WTC11 (cell line): ENCODE data around the gene LCE1A. TPM values are rescaled to one million over a fixed set of nuclear protein-coding genes. Genes with fewer than 3 reads are reported as not detected.

Source experiments
- ATAC-seq: fragments of 200-7000 bp; cut with Tn5 transposase; 2 replicates; pipeline ENCODE4 v1.10.0; 2021; ENCODE audit warnings: mild to moderate bottlenecking, moderate library complexity
- CTCF ChIA-PET: fragments of 300-600 bp; sonication (Branson Sonifier 250); formaldehyde crosslinking; loops from one replicate; lab custom pipeline; 2021; ENCODE audit warnings: antibody characterized with exemption; lab: Charles Lee
- POLR2A ChIA-PET: fragments of 350-600 bp; sonication (Branson Sonifier 250); formaldehyde crosslinking; loops from one replicate; lab custom pipeline; 2021; ENCODE audit warnings: antibody characterized with exemption; lab: Charles Lee
- DNase-seq: peaks from one replicate; pipeline ENCODE4 v3.0.0; 2021; ENCODE audit warnings: low spot score
- H3K27ac Mint-ChIP-seq: 2 replicates; pipeline ENCODE4 v1.8.0; 2021; ENCODE audit warnings: mixed read lengths
- H3K27me3 Mint-ChIP-seq: 2 replicates; pipeline ENCODE4 v1.8.0; 2021; ENCODE audit warnings: low read depth, mild to moderate bottlenecking, moderate library complexity, mixed read lengths
- H3K36me3 Mint-ChIP-seq: 2 replicates; pipeline ENCODE4 v1.8.0; 2021; ENCODE audit warnings: mixed read lengths
- H3K4me1 Mint-ChIP-seq: 2 replicates; pipeline ENCODE4 v1.8.0; 2022; ENCODE audit warnings: mixed read lengths
- H3K4me3 Mint-ChIP-seq: 2 replicates; pipeline ENCODE4 v1.8.0; 2021; ENCODE audit warnings: mild to moderate bottlenecking, moderate library complexity, mixed read lengths
- H3K9me3 Mint-ChIP-seq: 2 replicates; pipeline ENCODE4 v1.8.0; 2021; ENCODE audit warnings: mixed read lengths
- ATF1 ChIP-seq: sonication (generic); formaldehyde crosslinking; IDR thresholded peaks from 2 replicates; pipeline ENCODE4 v1.8.1; 2023; ENCODE audit warnings: mild to moderate bottlenecking, moderate library complexity, missing genetic modification reagents
- CBFB ChIP-seq: sonication (generic); formaldehyde crosslinking; IDR thresholded peaks from 2 replicates; pipeline ENCODE4 v1.8.1; 2022; ENCODE audit warnings: mild to moderate bottlenecking, low read depth, missing genetic modification reagents
- CREB1 ChIP-seq: sonication (generic); formaldehyde crosslinking; IDR thresholded peaks from 2 replicates; pipeline ENCODE4 v1.8.0; 2023; ENCODE audit warnings: mild to moderate bottlenecking, missing genetic modification reagents
- FOXJ3 ChIP-seq: sonication (generic); formaldehyde crosslinking; IDR thresholded peaks from 2 replicates; pipeline ENCODE4 v1.9.0; 2021; ENCODE audit warnings: missing genetic modification reagents, mild to moderate bottlenecking, borderline replicate concordance
- HMGA2 ChIP-seq: fragments of 250-450 bp; sonication (Bioruptor Pico); IDR thresholded peaks from 2 replicates; pipeline ENCODE4 v1.4.0; 2021; ENCODE audit warnings: mild to moderate bottlenecking, moderate library complexity
- IRF2 ChIP-seq: sonication (generic); formaldehyde crosslinking; IDR thresholded peaks from 2 replicates; pipeline ENCODE4 v1.8.0; 2022; ENCODE audit warnings: low read depth, missing genetic modification reagents, borderline replicate concordance
- KAT7 ChIP-seq: sonication (generic); formaldehyde crosslinking; IDR thresholded peaks from 2 replicates; pipeline ENCODE4 v1.8.1; 2023; ENCODE audit warnings: missing genetic modification reagents, mild to moderate bottlenecking, borderline replicate concordance
- MYBL2 ChIP-seq: sonication (generic); formaldehyde crosslinking; IDR thresholded peaks from 2 replicates; pipeline ENCODE4 v1.8.1; 2023; ENCODE audit warnings: mild to moderate bottlenecking, moderate library complexity, missing genetic modification reagents
- NFYB ChIP-seq: sonication (generic); formaldehyde crosslinking; conservative IDR thresholded peaks from 2 replicates; pipeline ENCODE4 v1.8.0; 2022; ENCODE audit warnings: low read depth, missing genetic modification reagents
- RORB ChIP-seq: fragments of 250-450 bp; sonication (Bioruptor Pico); IDR thresholded peaks from 2 replicates; pipeline ENCODE4 v1.9.0; 2021; ENCODE audit warnings: mild to moderate bottlenecking
- SMAD4 ChIP-seq: sonication (generic); formaldehyde crosslinking; IDR thresholded peaks from 2 replicates; pipeline ENCODE4 v1.8.0; 2022; ENCODE audit warnings: mild to moderate bottlenecking, missing genetic modification reagents
- SOX15 ChIP-seq: fragments of 250-450 bp; sonication (Bioruptor Pico); IDR thresholded peaks from 2 replicates; pipeline ENCODE4 v1.9.0; 2021; ENCODE audit warnings: mild to moderate bottlenecking
- TCF7 ChIP-seq: sonication (generic); formaldehyde crosslinking; IDR thresholded peaks from 2 replicates; pipeline ENCODE4 v1.8.0; 2022; ENCODE audit warnings: mild to moderate bottlenecking, low read depth, missing genetic modification reagents, moderate library complexity
- ZBTB21 ChIP-seq: sonication (generic); formaldehyde crosslinking; IDR thresholded peaks from 2 replicates; pipeline ENCODE4 v1.8.1; 2023; ENCODE audit warnings: mild to moderate bottlenecking, missing genetic modification reagents, borderline replicate concordance
- ZNF121 ChIP-seq: sonication (generic); formaldehyde crosslinking; IDR thresholded peaks from 2 replicates; pipeline ENCODE4 v1.8.0; 2023; ENCODE audit warnings: missing genetic modification reagents
- ZNF138 ChIP-seq: sonication (generic); formaldehyde crosslinking; conservative IDR thresholded peaks from 2 replicates; pipeline ENCODE4 v1.8.1; 2022; ENCODE audit warnings: mild to moderate bottlenecking, moderate library complexity, missing genetic modification reagents
- ZNF232 ChIP-seq: sonication (generic); formaldehyde crosslinking; IDR thresholded peaks from 2 replicates; pipeline ENCODE4 v1.8.0; 2022; ENCODE audit warnings: mild to moderate bottlenecking, missing genetic modification reagents
- ZNF317 ChIP-seq: sonication (generic); formaldehyde crosslinking; IDR thresholded peaks from 2 replicates; pipeline ENCODE4 v1.8.1; 2023; ENCODE audit warnings: low read depth, mild to moderate bottlenecking, moderate library complexity, missing genetic modification reagents, borderline replicate concordance
- ZNF416 ChIP-seq: fragments of 250-450 bp; sonication (Bioruptor Pico); IDR thresholded peaks from 2 replicates; pipeline ENCODE4 v1.9.0; 2021; ENCODE audit warnings: mild to moderate bottlenecking, inconsistent platforms
- ZNF423 ChIP-seq: fragments of 250-450 bp; sonication (Bioruptor Pico); IDR thresholded peaks from 2 replicates; pipeline ENCODE4 v2.1.2; 2022; ENCODE audit warnings: mild to moderate bottlenecking, moderate library complexity
- ZNF671 ChIP-seq: fragments of 250-450 bp; sonication (Bioruptor Pico); IDR thresholded peaks from 2 replicates; pipeline ENCODE4 v1.8.0; 2021; ENCODE audit warnings: mild to moderate bottlenecking
- total RNA-seq: library from RNA; stranded (reverse); gene quantifications from 3 replicates; pipeline ENCODE4 v1.2.3, GENCODE V29; 2021
- TF ChIP-seq, protein P1 (sequence below): sonication (generic); formaldehyde crosslinking; IDR thresholded peaks from 2 replicates; pipeline ENCODE4 v1.8.1; 2023; ENCODE audit warnings: mild to moderate bottlenecking, missing genetic modification reagents, moderate library complexity
- TF ChIP-seq, protein P2 (sequence below): sonication (generic); formaldehyde crosslinking; IDR thresholded peaks from 2 replicates; pipeline ENCODE4 v1.8.0; 2022; ENCODE audit warnings: mild to moderate bottlenecking, missing genetic modification reagents
- TF ChIP-seq, protein P3 (sequence below): sonication (generic); formaldehyde crosslinking; IDR thresholded peaks from 2 replicates; pipeline ENCODE4 v1.8.1; 2022; ENCODE audit warnings: mild to moderate bottlenecking, moderate library complexity, missing genetic modification reagents
- TF ChIP-seq, protein P4 (sequence below): sonication (generic); formaldehyde crosslinking; IDR thresholded peaks from 2 replicates; pipeline ENCODE4 v1.8.0; 2022; ENCODE audit warnings: mild to moderate bottlenecking, missing genetic modification reagents
- TF ChIP-seq, protein P5 (sequence below): sonication (generic); formaldehyde crosslinking; IDR thresholded peaks from 2 replicates; pipeline ENCODE4 v1.8.1; 2022; ENCODE audit warnings: mild to moderate bottlenecking, missing genetic modification reagents, moderate library complexity, borderline replicate concordance
- TF ChIP-seq, protein P6 (sequence below): sonication (generic); formaldehyde crosslinking; IDR thresholded peaks from 2 replicates; pipeline ENCODE4 v1.8.0; 2022; ENCODE audit warnings: mild to moderate bottlenecking, missing genetic modification reagents
- TF ChIP-seq, protein P7 (sequence below): sonication (generic); formaldehyde crosslinking; IDR thresholded peaks from 2 replicates; pipeline ENCODE4 v1.8.0; 2023; ENCODE audit warnings: mild to moderate bottlenecking, missing genetic modification reagents

Gene LCE1A
- total RNA-seq, 1 experiment from 2014 or later: not detected

DNA sequence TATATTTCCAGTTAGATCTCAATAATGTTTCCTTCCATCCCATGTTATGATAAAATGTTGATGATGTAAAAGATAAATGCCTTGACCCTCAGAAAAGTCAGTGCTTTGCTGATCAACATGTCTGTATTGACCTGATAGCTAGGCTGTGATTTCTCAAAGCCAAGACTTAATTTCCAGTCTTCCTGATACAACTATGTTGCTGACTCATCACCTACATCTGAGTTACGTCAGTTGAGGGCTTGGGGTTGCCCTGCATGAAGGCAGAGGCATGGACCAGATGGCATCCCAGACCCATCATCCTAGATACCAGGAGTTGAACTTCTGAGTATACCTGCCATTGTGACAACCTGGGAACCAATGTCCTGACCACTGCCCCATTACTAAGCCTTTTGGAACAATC, 25.9 kb upstream of the LCE1A start:
- H3K4me1 Mint-ChIP-seq: no peaks in the 10 kb centered on the region
- DNase-seq (no peak), ATAC-seq (no peak)
- no peak overlapping the region for H3K27ac Mint-ChIP-seq
- peaks cover 73% of the 10 kb centered on the region for H3K36me3 Mint-ChIP-seq
- TF ChIP-seq, protein P1, sequence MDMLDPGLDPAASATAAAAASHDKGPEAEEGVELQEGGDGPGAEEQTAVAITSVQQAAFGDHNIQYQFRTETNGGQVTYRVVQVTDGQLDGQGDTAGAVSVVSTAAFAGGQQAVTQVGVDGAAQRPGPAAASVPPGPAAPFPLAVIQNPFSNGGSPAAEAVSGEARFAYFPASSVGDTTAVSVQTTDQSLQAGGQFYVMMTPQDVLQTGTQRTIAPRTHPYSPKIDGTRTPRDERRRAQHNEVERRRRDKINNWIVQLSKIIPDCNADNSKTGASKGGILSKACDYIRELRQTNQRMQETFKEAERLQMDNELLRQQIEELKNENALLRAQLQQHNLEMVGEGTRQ (CRISPR knock-in tag): no peak
- no peak for TF ChIP-seq CBFB
- no peak for TF ChIP-seq CREB1 (CRISPR knock-in tag)
- no peak for TF ChIP-seq ZBTB21 (CRISPR knock-in tag)
- no peak for TF ChIP-seq NFYB (CRISPR knock-in tag)
- no peak for TF ChIP-seq TCF7 (CRISPR knock-in tag)
- TF ChIP-seq ZNF416 (CRISPR knock-in tag): no peak
- TF ChIP-seq IRF2 (CRISPR knock-in tag): no peak
- TF ChIP-seq, protein P2, sequence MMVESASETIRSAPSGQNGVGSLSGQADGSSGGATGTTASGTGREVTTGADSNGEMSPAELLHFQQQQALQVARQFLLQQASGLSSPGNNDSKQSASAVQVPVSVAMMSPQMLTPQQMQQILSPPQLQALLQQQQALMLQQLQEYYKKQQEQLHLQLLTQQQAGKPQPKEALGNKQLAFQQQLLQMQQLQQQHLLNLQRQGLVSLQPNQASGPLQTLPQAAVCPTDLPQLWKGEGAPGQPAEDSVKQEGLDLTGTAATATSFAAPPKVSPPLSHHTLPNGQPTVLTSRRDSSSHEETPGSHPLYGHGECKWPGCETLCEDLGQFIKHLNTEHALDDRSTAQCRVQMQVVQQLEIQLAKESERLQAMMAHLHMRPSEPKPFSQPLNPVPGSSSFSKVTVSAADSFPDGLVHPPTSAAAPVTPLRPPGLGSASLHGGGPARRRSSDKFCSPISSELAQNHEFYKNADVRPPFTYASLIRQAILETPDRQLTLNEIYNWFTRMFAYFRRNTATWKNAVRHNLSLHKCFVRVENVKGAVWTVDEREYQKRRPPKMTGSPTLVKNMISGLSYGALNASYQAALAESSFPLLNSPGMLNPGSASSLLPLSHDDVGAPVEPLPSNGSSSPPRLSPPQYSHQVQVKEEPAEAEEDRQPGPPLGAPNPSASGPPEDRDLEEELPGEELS (CRISPR knock-in tag): no peak
- no peak for TF ChIP-seq ZNF121 (CRISPR knock-in tag)
- no peak for TF ChIP-seq KAT7 (CRISPR knock-in tag)
- TF ChIP-seq ZNF232: no peak
- TF ChIP-seq, protein P3, sequence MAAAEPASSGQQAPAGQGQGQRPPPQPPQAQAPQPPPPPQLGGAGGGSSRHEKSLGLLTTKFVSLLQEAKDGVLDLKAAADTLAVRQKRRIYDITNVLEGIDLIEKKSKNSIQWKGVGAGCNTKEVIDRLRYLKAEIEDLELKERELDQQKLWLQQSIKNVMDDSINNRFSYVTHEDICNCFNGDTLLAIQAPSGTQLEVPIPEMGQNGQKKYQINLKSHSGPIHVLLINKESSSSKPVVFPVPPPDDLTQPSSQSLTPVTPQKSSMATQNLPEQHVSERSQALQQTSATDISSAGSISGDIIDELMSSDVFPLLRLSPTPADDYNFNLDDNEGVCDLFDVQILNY (CRISPR knock-in tag): no peak
- no peak for TF ChIP-seq RORB
- no peak for TF ChIP-seq FOXJ3 (CRISPR knock-in tag)
- peaks cover 87% of the 10 kb centered on the region for H3K9me3 Mint-ChIP-seq
- no peak overlapping the region for H3K4me3 Mint-ChIP-seq
- ChIA-PET POLR2A (no interaction called here), CTCF (no interaction called here)
- H3K27me3 Mint-ChIP-seq: peaks cover 8% of the 10 kb centered on the region

DNA sequence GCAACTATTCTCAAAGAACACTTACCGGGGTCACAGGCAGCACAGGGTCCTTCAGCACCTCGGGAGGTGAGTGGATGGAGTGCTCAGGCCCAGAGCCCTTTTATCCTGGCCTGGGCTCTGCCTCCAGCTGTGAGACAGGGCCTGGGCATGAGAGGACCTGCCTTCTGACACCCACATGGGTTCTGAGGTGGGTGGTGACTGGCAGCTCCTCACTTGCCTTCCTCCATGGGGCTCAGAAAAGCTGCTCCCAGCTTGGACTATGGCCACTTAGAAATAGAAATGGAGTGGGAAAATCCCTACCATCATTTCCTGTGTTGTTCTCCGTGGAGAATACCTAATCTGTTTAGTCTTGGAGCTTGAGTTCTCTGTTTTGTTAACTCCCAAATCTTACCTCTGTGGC, 20.7 kb upstream of the LCE1A start, which contains the start of gene LCE1C:
TSS of gene LCE1C (minus strand) at position 76 of the 400 bp plus-strand sequence. CDS start 1,173 bp downstream, outside the sequence.
- no peak for ATAC-seq
- no peak for DNase-seq
- ChIA-PET CTCF (no interaction called here), POLR2A (no interaction called here)
- Mint-ChIP-seq H3K4me1 (no peaks in the 10 kb centered on the region), H3K4me3 (no peak within 1 kb of the TSS), H3K9me3 (peaks cover 88% of the 10 kb centered on the region), H3K36me3 (peaks cover 70% of the 10 kb centered on the region), H3K27me3 (peaks cover 8% of the 10 kb centered on the region)
- TF ChIP-seq RORB (no peak), ZNF671 (CRISPR knock-in tag) (no peak), FOXJ3 (CRISPR knock-in tag) (no peak), ZNF317 (no peak), MYBL2 (CRISPR knock-in tag) (no peak), ATF1 (no peak), HMGA2 (CRISPR knock-in tag) (no peak), SMAD4 (CRISPR knock-in tag) (no peak), ZNF138 (CRISPR knock-in tag) (no peak), ZNF423 (CRISPR knock-in tag) (no peak), SOX15 (CRISPR knock-in tag) (no peak), TCF7 (CRISPR knock-in tag) (no peak)
- TF ChIP-seq, protein P4, sequence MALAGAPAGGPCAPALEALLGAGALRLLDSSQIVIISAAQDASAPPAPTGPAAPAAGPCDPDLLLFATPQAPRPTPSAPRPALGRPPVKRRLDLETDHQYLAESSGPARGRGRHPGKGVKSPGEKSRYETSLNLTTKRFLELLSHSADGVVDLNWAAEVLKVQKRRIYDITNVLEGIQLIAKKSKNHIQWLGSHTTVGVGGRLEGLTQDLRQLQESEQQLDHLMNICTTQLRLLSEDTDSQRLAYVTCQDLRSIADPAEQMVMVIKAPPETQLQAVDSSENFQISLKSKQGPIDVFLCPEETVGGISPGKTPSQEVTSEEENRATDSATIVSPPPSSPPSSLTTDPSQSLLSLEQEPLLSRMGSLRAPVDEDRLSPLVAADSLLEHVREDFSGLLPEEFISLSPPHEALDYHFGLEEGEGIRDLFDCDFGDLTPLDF: no peak
- TF ChIP-seq, protein P5, sequence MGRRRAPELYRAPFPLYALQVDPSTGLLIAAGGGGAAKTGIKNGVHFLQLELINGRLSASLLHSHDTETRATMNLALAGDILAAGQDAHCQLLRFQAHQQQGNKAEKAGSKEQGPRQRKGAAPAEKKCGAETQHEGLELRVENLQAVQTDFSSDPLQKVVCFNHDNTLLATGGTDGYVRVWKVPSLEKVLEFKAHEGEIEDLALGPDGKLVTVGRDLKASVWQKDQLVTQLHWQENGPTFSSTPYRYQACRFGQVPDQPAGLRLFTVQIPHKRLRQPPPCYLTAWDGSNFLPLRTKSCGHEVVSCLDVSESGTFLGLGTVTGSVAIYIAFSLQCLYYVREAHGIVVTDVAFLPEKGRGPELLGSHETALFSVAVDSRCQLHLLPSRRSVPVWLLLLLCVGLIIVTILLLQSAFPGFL (CRISPR knock-in tag): no peak
- TF ChIP-seq, protein P6, sequence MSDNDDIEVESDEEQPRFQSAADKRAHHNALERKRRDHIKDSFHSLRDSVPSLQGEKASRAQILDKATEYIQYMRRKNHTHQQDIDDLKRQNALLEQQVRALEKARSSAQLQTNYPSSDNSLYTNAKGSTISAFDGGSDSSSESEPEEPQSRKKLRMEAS (CRISPR knock-in tag): no peak
- TF ChIP-seq, protein P7, sequence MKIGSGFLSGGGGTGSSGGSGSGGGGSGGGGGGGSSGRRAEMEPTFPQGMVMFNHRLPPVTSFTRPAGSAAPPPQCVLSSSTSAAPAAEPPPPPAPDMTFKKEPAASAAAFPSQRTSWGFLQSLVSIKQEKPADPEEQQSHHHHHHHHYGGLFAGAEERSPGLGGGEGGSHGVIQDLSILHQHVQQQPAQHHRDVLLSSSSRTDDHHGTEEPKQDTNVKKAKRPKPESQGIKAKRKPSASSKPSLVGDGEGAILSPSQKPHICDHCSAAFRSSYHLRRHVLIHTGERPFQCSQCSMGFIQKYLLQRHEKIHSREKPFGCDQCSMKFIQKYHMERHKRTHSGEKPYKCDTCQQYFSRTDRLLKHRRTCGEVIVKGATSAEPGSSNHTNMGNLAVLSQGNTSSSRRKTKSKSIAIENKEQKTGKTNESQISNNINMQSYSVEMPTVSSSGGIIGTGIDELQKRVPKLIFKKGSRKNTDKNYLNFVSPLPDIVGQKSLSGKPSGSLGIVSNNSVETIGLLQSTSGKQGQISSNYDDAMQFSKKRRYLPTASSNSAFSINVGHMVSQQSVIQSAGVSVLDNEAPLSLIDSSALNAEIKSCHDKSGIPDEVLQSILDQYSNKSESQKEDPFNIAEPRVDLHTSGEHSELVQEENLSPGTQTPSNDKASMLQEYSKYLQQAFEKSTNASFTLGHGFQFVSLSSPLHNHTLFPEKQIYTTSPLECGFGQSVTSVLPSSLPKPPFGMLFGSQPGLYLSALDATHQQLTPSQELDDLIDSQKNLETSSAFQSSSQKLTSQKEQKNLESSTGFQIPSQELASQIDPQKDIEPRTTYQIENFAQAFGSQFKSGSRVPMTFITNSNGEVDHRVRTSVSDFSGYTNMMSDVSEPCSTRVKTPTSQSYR (CRISPR knock-in tag): no peak
- TF ChIP-seq, all 79 proteins: peak for 0
- H3K27ac Mint-ChIP-seq: no peak within 1 kb of the TSS
